GM11168 (cell line): ENCODE results near the gene RNF115.
"Not testable (repeated sequence)": the region's sequence is repeated elsewhere in the genome, so short reads cannot be mapped to it uniquely, and the experiment has no call there.

ENCODE experiments used
- in situ Hi-C: fragments of 300-500 bp; cut with MboI; formaldehyde crosslinking; loops from one replicate; pipeline ENCODE4 v1.12.0; 2022; ENCODE audit warnings: low sequenced_read_pairs; ENCODE audit not compliant: unreplicated experiment

Gene RNF115

GRCh38 chr1:145782272-145783099, 41.4 kb downstream of the RNF115 start:
- in situ Hi-C loops = no loop called here

DNA sequence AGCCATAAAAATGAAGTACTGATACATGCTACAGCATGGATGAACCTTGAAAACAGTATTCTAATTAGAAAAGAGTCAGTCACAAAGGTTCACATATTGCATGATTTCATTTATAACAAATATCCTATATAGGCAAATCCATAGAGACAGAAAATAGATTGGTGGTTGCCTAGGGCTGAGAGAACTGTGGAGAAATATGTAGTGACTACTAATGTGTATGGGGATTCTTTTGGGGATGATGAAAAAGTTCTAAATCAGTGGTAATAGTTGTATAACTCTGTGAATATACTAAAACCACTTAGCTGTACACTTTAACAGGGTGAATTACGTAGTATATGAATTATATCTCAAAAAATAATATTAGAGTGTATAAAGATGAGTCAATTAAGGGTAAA, 45.8 kb downstream of the RNF115 start:
- in situ Hi-C loops = no loop called here

DNA sequence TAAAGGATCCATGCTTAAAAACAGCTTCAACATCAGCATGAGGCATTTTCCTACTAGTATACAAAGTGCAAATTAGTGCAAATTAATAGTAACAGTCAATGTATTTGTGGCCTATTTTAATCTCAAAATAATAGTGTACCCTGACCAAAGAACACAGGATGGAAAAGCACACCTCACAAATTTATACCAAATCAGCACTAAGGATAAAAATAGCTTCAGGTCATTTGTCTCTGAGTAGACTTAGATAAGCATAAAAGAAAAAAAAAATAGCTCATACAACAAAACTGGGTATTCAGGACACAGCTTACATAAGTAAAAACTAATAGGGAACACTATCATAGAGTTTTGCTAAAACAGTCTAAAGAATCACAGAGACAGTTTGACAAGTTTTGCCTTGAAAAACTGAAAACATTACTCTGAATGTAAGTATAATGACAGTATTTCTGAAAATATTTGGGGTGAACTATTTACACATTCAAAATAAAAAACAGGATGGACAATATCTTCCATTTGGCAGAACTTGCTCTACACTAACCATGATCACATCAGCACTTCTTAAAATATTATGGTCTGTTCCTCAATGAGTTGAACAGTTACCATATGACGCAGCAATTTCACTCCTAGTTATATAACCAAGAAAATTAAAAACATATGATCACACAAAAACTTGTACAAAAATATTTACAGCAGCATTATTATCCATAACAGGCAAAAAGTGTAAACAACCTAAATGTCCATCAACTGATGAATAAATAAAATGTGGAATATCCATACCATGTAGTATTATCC, 46.3 kb downstream of the RNF115 start:
- in situ Hi-C loops = no loop called here

GRCh38 chr1:145773423-145773822, 50.5 kb downstream of the RNF115 start:
- in situ Hi-C loops = no loop called here

- in situ Hi-C loops = no loop called here
Observed at GRCh38 chr1:145771056-145771455, 52.8 kb downstream of the RNF115 start.

- in situ Hi-C loops = not testable (repeated sequence)
Observed at GRCh38 chr1:145768004-145768403, 55.9 kb downstream of the RNF115 start.

DNA sequence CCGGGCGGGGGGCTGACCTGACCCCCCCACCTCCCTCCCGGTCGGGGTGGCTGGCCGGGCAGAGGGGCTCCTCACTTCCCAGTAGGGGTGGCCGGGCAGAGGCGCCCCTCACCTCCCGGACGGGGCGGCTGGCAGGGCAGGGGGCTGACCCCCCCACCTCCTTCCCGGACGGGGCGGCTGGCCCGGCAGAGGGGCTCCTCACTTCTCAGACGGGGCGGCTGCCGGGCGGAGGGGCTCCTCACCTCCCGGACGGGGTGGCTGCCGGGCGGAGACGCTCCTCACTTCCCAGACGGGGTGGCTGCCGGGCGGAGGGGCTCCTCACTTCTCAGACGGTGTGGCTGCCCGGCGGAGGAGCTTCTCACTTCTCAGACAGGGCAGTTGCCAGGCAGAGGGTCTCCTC, 57.0 kb downstream of the RNF115 start:
- in situ Hi-C loops = not testable (repeated sequence)

GRCh38 chr1:145765585-145766360, 58.1 kb downstream of the RNF115 start:
- in situ Hi-C loops = not testable (repeated sequence)

GRCh38 chr1:145765127-145765526, 58.8 kb downstream of the RNF115 start:
- in situ Hi-C loops = not testable (repeated sequence)

DNA sequence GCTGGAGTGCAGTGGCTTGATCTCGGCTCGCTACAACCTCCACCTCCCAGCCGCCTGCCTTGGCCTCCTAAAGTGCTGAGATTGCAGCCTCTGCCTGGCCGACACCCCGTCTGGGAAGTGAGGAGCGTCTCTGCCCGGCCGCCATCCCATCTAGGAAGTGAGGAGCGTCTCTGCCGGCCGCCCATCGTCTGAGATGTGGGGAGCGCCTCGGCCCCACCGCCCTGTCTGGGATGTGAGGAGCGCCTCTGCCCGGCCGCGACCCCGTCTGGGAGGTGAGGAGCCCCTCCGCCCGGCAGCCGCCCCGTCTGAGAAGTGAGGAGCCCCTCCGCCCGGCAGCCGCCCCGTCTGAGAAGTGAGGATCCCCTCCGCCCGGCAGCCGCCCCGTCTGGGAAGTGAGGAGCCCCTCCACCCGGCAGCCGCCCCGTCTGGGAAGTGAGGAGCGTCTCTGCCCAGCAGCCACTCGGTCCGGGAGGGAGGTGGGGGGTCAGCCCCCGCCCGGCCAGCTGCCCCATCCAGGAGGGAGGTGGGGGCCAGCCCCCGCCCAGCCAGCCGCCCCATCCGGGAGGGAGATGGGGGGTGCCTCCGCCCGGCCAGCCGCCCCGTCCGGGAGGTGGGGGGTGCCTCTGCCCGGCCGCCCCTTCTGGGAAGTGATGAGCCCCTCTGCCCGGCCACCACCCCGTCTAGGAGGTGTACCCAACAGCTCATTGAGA, 59.5 kb downstream of the RNF115 start:
- in situ Hi-C loops = not testable (repeated sequence)

DNA sequence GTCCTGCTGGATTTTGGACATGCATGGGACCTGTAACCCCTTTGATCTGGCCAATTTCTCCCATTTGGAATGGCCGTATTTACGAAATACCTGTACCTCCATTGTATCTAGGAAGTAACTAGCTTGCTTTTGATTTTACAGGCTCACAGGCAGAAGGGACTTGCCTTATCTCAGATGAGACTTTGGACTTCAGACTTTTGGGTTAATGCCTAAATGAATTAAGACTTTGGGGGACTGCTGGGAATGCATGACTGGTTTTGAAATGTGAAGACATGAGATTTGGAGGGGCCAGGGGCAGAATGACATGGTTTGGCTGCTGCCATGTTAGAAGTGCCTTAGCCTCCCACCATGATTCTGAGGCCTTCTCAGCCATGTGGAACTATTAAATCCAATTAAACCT, 61.9 kb downstream of the RNF115 start:
- in situ Hi-C loops = not testable (repeated sequence)

DNA sequence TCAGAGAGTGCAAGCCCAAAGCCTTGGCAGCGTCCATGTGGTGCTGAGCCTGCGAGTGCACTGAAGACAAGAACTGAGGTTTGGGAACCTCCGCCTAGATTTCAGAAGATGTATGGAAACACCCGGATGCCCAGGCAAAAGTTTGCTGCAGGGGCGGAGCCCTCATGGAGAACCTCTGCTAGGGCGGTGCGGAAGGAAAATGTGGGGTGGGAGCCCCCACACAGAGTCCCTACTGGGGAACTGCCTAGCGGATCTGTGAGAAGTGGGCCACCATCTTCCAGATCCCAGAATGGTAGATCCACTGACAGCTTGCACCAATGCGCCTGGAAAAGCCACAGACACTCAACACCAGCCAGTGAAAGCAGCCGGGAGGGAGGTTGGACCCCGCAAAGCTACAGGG, 62.4 kb downstream of the RNF115 start:
- in situ Hi-C loops = not testable (repeated sequence)

DNA sequence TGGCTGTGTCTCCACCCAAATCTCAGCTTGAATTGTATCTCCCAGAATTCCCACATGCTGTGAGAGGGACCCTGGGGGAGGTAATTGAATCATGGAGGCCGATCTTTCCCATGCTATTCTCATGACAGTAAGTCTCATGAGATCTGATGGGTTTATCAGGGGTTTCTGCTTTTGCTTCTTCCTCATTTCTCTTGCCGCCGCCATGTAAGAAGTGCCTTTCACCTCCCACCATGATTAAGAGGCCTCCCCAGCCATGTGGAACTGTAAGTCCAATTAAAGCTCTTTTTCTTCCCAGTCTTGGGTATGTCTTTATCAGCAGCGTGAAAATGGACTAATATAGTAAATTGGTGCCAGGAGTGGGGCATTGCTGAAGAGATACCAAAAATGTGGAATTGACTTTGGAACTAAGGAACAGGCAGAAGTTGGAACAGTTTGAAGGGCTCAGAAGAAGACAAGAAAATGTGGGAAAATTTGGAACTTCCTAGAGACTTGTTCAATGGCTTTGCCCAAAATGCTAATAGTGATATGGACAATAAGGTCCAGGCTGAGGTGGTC, 63.4 kb downstream of the RNF115 start:
- in situ Hi-C loops = not testable (repeated sequence)

DNA sequence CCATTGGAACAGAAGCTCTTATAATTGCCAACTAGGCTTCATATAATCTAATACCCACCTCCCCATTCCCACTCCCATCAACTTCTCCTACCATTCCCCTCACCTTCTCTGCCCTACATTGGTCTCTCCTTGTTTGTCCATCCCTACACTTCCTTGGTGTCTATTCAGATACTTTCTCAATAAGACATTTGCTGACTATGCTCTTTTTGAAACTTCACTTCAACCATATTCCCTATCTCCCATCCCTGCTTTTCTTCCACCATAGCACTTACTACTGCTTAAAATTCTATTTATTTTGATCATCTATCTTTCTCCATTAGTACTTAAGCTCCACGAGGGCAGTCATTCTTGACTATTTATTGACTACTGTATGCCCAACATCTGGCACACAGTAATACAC, 64.2 kb downstream of the RNF115 start:
- in situ Hi-C loops = no loop called here

GRCh38 chr1:145758575-145758974, 65.3 kb downstream of the RNF115 start:
- in situ Hi-C loops = no loop called here

DNA sequence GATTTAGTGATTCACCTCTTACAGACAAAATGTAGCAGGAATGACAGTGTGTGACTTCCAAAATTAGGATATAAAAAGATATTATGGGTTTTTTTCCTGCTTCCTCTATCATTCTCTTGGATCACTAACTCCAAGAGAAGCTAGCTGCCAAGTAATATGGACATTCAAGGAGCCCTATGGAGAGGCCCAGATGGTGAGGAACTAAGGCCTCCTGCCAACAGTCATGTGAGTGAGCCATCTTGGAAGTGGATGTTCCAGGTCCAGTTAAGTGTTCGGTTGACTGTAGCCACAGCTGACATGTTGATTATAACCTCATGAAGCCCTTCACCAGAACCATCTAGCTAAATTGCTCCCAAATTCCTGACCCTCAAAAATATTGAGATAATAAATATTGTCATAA, 65.8 kb downstream of the RNF115 start:
- in situ Hi-C loops = no loop called here

DNA sequence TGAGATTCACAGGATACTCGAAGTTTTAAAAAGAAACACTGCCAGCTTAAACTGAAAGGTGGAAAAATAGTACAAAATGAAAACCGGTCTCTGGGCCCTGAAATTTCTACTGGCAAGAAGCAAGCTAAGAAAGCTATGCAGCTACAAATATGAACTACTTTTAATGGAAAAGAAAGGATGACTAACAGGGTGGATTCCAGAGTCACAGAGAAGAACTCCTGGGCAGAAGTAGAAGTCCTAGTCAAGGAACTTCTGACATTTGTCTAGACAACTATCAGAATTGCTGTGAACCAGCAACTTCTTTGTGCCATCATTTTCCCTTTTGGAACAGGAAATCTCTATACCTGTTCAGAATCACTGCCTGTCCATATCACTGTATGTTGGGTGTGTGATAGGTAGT, 66.5 kb downstream of the RNF115 start:
- in situ Hi-C loops = no loop called here

DNA sequence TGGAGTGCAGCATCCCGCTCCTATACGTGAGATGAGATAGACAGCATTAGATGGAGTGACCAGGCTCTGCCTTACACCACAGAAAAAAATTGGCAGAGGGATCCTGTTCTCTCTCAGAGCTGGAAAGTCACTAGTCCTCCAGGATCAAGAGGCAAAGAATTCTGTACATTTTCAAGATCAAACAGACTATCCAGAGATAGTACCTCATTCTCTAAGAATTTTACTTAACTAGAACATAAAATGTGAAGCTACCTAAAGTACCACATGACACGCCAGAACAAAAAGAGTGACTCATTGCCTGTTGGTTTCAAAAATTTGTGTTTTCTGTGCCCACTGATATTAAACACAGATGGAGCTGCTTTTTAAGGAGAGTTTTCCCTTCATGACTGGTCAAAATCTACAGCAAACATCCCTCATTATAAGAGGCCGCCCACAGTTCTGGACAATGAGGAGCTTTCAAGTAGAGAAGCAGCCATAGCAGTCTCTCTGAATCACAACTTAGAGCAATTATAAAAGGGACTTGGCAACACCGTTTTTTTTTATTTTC, 72.3 kb downstream of the RNF115 start:
- in situ Hi-C loops = no loop called here

GRCh38 chr1:145750426-145750825, 73.5 kb downstream of the RNF115 start:
- in situ Hi-C loops = no loop called here
